ENCODE data around the gene TMOD3. TPM values are rescaled to one million over a fixed set of nuclear protein-coding genes. Genes with fewer than 3 reads are reported as not detected.
A peak's percentile ranks its signal among the peaks of the same experiment; 100 is the strongest.
"Not testable (repeated sequence)": the region's sequence is repeated elsewhere in the genome, so short reads cannot be mapped to it uniquely, and the experiment has no call there.

Gene TMOD3
- total RNA-seq: 30.9 TPM
- long read RNA-seq, full-length matches to known transcripts: 17 of 22 reads
- long read RNA-seq, partial matches to known transcripts: 2 of 22 reads
- long read RNA-seq, other reads (novel, unspliced or antisense): 3 of 22 reads

DNA sequence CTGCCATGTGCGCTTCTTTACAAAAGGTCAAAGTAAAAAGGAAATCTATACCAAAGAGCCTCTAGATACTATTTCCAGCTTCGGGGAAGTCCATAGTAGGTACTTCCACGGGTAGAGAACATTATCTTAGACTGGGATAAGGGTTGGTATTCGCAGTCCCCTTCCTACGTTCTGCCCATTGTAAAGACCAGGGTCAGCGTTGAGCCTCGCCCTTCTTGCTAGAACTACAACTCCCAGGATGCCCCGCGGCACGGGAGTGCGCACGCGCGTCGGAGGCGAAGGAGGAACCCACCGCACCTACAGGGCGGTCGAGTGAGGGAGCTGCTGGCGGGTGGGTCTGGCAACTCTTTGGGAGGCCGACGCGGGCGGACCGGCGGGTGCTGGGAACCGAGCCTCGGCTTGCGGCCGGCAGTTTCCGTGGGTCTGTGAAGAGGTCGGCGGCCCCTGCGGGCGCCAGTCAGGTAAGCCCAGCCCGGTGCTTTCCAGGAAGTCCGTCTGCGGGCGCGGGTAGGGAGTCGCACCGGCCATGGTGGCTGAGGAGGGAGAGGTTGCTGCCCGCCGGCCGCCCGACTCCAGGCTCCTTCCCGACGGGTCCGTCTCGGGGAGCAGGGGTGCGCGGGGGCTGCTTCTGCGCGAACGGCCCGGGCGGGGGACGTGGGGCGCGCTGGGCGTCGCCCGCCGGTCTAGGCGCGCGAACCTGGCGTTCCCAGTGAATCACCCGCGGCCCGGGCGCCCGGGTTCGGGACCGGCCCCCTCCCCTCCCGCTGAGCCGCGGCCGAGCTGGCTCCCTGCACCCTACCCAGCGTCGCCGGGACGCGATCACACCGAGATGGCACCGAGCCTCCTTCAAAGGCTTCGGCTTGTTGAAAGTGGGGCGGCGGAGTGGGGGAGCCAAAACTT is at the start of gene TMOD3:
Gene TMOD3, plus strand, starts transcription at position 278 of the 900 bp plus-strand sequence. CDS start 33,232 bp downstream, outside the sequence.
- DNase-seq: peak; percentile 94
- intact Hi-C loops (cut with micrococcal nuclease): no loop called here

DNA sequence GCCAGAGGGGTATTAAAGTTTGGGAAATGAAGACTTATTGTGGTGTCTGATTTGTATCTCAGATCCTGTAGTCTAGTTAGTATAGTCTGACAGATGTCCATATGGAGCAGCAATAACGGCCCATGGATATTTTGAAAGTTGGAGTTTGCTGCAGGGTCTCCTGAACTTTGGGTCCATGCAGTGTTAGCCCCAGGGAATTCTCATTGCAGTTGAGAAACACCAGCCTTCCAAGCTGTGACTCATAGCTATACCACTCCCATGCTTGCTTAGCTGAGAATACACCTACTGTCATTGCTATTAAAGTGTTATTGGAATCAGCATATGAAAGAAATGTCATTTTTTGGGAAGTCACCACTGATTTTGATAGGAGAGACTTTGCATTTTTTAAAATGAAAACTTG is 48.8 kb upstream of the TMOD3 start:
- intact Hi-C loops (cut with micrococcal nuclease): no loop called here
- peaks cover 41% of the 10 kb centered on the region for H3K36me3 ChIP-seq
- TF ChIP-seq, protein P1, sequence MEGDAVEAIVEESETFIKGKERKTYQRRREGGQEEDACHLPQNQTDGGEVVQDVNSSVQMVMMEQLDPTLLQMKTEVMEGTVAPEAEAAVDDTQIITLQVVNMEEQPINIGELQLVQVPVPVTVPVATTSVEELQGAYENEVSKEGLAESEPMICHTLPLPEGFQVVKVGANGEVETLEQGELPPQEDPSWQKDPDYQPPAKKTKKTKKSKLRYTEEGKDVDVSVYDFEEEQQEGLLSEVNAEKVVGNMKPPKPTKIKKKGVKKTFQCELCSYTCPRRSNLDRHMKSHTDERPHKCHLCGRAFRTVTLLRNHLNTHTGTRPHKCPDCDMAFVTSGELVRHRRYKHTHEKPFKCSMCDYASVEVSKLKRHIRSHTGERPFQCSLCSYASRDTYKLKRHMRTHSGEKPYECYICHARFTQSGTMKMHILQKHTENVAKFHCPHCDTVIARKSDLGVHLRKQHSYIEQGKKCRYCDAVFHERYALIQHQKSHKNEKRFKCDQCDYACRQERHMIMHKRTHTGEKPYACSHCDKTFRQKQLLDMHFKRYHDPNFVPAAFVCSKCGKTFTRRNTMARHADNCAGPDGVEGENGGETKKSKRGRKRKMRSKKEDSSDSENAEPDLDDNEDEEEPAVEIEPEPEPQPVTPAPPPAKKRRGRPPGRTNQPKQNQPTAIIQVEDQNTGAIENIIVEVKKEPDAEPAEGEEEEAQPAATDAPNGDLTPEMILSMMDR (IDR thresholded peaks at IDR 0.05; ENCODE audit: borderline replicate concordance): no peak

More for the DNA sequence above, at the start of gene TMOD3:
- Histone ChIP-seq H3K4me3 (peak within 1 kb of the TSS; percentile 91), H3K4me1 (peaks cover 44% of the 10 kb centered on the region), H3K27me3 (ENCODE audit: low read depth) (no peaks in the 10 kb centered on the region), H3K36me3 (no peaks in the 10 kb centered on the region), H3K9me3 (replicated peaks) (no peaks in the 10 kb centered on the region), H3K27ac (replicated peaks) (peak within 1 kb of the TSS; percentile 95)
- TF ChIP-seq, protein P1 (IDR thresholded peaks at IDR 0.05; ENCODE audit: borderline replicate concordance): peak; percentile 21

DNA sequence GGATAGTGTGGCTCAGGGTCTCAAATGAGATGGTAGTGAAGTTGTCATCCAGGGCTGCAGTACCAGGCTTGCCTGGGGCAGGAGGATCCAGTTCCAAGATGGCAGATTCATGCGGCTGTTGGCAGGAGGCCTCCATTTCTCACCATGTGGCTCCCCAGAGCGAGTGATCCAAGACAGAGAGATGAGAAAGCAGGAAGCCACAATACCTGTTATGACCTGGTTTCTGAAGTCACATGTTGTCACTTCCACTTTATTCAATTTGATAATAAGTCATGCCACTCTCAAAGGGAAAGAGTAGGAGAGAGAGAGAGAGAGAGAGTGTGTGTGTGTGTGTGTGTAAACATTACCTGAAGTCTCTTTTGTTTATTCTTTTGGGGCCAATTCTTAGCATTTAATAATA is 47.9 kb upstream of the TMOD3 start:
- Histone ChIP-seq H3K4me3 (no peak overlapping the region), H3K4me1 (no peaks in the 10 kb centered on the region), H3K27ac (replicated peaks) (no peak overlapping the region), H3K36me3 (peaks cover 48% of the 10 kb centered on the region), H3K9me3 (replicated peaks) (no peaks in the 10 kb centered on the region), H3K27me3 (ENCODE audit: low read depth) (no peaks in the 10 kb centered on the region)
- DNase-seq: no peak
- TF ChIP-seq, protein P1 (IDR thresholded peaks at IDR 0.05; ENCODE audit: borderline replicate concordance): no peak
- intact Hi-C loops (cut with micrococcal nuclease): no loop called here

More for the DNA sequence above, 48.8 kb upstream of the TMOD3 start:
- no peaks in the 10 kb centered on the region for H3K4me1 ChIP-seq
- H3K9me3 ChIP-seq (replicated peaks): no peaks in the 10 kb centered on the region
- H3K4me3 ChIP-seq: no peak overlapping the region
- DNase-seq: no peak
- no peaks in the 10 kb centered on the region for H3K27me3 ChIP-seq (ENCODE audit: low read depth)
- H3K27ac ChIP-seq (replicated peaks): no peak overlapping the region

DNA sequence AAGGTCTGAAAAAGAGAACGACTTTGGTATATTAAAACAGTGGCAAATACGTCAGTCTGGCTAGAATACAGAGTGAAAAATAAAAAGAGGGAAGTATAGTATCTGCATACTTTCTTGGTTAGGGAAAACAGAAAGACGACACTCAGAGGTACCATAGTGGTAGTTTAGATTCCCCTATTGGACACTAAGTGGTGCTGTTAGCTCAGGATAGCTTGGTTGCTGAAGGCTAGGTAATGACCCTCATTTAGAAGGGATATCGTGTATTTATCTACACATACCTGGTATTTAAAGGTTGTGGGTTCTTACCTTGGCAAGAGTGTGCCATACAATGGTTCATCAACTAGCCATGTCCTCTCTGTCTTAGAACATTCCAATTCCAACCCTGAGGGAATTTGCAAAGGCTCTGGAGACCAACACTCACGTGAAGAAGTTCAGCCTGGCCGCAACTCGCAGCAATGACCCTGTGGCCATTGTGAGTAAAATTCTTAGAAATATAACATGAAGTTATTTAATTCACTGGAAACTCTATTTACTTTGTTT is 47.0 kb upstream of the TMOD3 start:
- Histone ChIP-seq H3K36me3 (peaks cover 53% of the 10 kb centered on the region), H3K4me3 (no peak overlapping the region), H3K9me3 (replicated peaks) (no peaks in the 10 kb centered on the region), H3K27ac (replicated peaks) (no peak overlapping the region), H3K4me1 (no peaks in the 10 kb centered on the region), H3K27me3 (ENCODE audit: low read depth) (no peaks in the 10 kb centered on the region)
- intact Hi-C loops (cut with micrococcal nuclease): no loop called here
- TF ChIP-seq, protein P1 (IDR thresholded peaks at IDR 0.05; ENCODE audit: borderline replicate concordance): peak; percentile 39
- no peak for DNase-seq

DNA sequence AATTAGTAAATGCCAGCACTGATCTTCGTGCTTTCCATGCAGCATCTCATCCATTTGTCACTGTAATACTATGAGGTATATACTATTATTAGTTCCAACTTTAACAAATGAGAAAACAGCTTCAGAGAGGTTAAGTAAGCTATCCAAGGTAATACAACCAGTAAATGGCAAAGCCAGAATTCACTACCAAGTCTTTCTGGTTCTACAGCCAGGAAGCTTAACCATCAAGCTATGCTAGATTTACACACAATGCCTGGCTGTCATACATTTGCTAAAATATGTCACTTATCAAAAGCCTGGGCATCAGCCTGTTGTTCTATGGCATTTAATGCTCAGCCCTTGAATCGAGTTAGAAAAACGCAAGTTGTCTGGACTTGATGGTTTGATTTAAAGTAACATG is 45.5 kb upstream of the TMOD3 start:
- TF ChIP-seq, protein P1 (IDR thresholded peaks at IDR 0.05; ENCODE audit: borderline replicate concordance): no peak
- Histone ChIP-seq H3K4me3 (no peak overlapping the region), H3K4me1 (no peaks in the 10 kb centered on the region), H3K27ac (replicated peaks) (no peak overlapping the region), H3K36me3 (peaks cover 51% of the 10 kb centered on the region), H3K9me3 (replicated peaks) (no peaks in the 10 kb centered on the region), H3K27me3 (ENCODE audit: low read depth) (no peaks in the 10 kb centered on the region)
- intact Hi-C loops (cut with micrococcal nuclease): no loop called here
- DNase-seq: no peak

DNA sequence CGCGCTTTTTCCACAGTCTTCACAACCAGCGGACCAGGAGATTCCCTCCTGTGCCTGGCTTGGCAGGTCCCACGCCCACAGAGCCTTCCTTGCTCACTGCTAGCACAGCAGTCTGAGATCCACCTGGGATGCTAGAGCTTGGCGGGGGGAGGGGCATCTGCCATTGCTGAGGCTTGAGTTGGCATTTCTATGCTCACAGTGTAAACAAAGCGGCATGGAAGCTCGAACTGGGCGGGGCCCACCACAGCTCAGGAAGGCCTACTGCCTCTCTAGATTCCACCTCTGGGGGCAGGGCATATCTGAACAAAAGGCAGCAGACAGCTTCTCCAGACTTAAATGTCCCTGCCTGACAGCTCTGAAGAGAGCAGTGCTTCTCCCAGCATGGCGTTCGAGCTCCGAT is 42.3 kb upstream of the TMOD3 start:
- H3K4me1 ChIP-seq; H3K27me3 ChIP-seq (ENCODE audit: low read depth); DNase-seq; H3K27ac ChIP-seq (replicated peaks); H3K9me3 ChIP-seq (replicated peaks); intact Hi-C loops (cut with micrococcal nuclease); H3K4me3 ChIP-seq: not testable (repeated sequence)
- peaks cover 38% of the 10 kb centered on the region for H3K36me3 ChIP-seq

DNA sequence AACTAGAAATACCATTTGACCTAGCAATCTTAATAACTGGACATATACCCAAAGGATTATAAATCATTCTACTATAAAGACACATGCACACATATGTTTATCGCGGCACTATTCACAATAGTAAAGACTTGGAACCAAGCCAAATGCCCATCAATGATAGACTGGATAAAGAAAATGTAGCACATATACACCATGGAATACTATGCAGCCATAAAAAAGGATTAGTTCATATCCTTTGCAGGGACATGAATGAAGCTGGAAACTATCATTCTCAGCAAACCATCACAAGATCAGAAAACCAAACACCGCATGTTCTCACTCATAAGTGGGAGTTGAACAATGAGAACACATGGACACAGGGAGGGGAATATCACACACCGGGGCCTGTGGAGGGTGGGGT is 37.0 kb upstream of the TMOD3 start:
- H3K27me3 ChIP-seq (ENCODE audit: low read depth); H3K4me3 ChIP-seq; DNase-seq; H3K36me3 ChIP-seq; H3K27ac ChIP-seq (replicated peaks); intact Hi-C loops (cut with micrococcal nuclease); H3K9me3 ChIP-seq (replicated peaks): not testable (repeated sequence)
- peaks cover 19% of the 10 kb centered on the region for H3K4me1 ChIP-seq
